DMS 273 (cell line): ENCODE results near the gene PRKG1.

Experiments used
- DNase-seq: peaks from one replicate; lab custom pipeline; 2025; ENCODE audit not compliant: unreplicated experiment; lab: John Stamatoyannopoulos, UW

Gene PRKG1

DNA sequence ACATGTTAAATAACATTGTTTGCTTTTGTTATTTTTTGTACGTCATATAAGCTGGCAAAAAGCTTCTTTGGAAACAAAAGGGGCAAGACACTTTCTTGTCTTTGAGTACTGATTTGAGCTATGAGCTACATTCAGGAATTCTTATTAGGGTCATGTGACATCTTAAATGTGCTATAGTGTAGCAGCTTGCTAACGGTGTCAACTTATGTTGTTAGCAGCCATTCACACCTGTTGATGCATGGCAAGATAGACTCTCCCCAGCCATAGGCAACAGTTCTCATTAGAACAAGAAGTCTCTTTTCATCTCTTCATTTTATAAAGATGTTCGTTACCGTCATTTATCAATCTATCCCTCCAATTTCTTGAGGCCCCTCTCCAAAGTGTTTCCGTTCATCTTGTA lies 411.4 kb downstream of the PRKG1 start:
- no peak for DNase-seq

DNA sequence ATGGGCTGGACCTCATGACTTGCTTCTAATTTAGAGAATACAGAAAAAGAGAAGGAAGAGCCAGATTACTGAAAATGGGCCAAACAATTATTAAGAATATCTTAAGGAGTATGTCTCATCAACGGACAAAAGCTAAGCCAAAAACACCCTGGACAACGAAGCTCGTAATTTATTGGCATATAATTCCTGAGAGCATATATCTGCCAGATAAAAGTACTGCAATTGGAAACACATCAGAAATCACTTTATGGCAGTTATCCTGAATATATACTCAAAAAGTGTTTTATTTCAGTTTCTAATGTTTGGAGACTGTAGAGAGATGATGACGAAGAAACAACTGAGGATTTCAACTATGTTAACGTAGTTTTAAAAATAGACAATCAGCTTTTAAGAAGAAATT lies 413.3 kb downstream of the PRKG1 start:
- DNase-seq, result no peak

GRCh38 chr10:51488766-51489408 lies 414.6 kb downstream of the PRKG1 start:
- no peak for DNase-seq

GRCh38 chr10:51498424-51498823 lies 424.1 kb downstream of the PRKG1 start:
- no peak for DNase-seq

DNA sequence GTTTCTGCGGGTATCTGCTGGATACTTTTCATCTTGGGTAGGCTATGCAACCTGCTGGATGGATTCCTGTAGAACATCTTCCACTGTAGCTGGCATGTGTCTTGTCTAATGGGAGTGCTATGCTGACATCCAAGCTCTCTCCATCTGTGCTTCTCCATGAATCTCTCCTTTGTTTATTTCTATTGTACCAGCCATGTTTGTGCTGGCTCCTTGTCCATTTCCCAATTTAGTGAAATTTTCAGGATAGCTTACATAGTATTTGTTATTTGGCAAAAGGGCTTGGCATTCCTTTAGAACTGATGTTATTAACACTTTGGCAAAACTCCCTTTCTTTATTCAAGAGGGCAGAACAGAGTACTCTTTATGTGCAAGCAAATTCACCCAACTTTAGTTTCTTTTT lies 427.1 kb downstream of the PRKG1 start:
- DNase-seq, result no peak

DNA sequence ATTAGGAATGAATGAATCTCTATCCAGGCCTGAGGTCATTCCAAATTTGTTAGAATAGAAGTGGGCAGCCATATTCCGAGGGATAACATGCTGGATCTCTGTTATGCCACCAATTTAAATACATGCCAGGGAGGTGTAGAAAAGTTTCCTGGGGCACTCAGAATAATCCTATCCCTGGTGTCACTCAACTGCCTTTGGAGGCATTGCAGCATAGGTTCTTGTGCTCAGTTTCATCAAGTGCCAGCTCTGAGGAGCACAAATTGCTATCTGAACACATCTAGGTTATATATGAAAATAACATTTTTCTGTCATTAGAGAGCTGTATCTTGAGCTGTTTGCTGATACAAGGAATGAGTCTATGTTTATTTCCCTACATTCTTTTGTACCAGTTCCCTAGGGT lies 427.8 kb downstream of the PRKG1 start:
- DNase-seq, result no peak

DNA sequence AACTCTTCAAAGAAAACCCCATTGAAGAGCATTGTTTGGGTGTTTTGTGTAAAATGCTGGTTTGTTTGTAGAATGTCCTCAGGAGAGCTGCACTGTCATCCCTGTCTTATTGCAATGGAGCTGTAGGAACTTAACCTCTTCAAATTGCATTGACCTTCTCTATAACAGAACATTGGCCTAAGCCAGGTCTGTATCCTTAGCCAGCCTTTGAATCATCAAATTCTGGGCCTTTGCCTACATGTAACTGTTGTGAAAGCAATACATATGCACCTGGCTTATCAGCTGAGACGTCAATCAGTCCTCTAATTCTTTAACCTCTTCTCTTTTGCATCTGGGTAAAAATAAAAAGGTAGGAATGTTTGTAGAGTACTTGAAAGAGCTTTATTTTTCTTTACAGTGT lies 429.1 kb downstream of the PRKG1 start:
- no peak for DNase-seq

- DNase-seq, result no peak
Observed at GRCh38 chr10:51507476-51507875, 433.2 kb downstream of the PRKG1 start.

DNA sequence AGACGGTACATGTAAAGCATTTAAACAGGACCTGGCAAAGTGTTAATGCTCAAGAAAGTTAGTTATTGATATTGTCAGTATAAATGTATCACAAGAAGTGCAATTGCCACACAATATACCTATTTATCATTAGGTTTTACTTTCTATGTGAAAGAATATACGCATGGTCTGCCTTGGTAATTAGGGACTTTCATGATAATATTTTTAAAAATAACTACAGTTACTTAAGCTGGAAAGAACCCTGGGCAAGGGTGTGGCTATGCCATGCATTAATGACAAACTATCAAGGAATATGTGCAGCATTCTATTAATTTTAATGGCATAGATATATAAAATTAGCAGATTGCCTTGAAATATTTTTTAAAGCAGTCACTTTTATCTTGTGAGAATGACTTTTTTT lies 433.9 kb downstream of the PRKG1 start:
- DNase-seq, result no peak

- no peak for DNase-seq
Observed at GRCh38 chr10:51510231-51510630, 435.9 kb downstream of the PRKG1 start.

GRCh38 chr10:51521605-51522004 lies 447.3 kb downstream of the PRKG1 start:
- no peak for DNase-seq

GRCh38 chr10:51522858-51523257 lies 448.6 kb downstream of the PRKG1 start:
- no peak for DNase-seq

- DNase-seq, result no peak
Observed at GRCh38 chr10:51523440-51523839, 449.2 kb downstream of the PRKG1 start.

- no peak for DNase-seq
Observed at GRCh38 chr10:51524041-51524440, 449.8 kb downstream of the PRKG1 start.

DNA sequence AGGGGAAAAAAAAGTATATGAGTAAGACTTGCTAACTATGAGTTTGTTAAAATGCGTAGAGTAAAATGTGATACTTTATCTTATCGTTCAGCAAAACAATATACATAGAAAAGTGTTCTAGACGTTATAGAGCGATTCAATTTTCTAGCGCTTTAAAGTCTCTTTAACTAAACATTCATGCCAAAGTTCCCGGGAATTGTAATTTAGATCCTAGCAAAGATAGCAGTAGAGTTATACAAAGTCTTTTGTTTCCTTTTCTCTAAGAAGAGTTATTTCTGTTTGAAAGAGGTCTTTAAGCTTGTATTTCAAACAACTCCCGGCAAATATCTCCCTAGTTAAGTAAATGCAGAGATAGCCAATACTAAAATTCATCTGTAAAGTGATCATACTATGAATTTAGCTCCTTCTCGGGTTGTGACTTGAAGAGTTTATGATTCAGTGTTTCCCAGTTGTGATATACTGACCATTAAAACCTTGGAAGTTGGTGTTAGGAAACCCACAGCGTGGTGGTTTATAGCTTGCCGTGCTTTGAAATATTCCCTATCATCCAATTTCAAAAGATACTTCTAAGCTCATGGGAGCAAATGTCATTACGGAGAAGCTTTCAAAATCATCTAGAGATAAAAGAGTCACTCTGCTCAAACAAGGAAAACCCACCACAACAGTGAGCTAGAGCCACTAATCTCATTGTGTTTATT lies 453.4 kb downstream of the PRKG1 start:
- DNase-seq, result no peak

GRCh38 chr10:51528527-51528926 lies 454.2 kb downstream of the PRKG1 start:
- no peak for DNase-seq

DNA sequence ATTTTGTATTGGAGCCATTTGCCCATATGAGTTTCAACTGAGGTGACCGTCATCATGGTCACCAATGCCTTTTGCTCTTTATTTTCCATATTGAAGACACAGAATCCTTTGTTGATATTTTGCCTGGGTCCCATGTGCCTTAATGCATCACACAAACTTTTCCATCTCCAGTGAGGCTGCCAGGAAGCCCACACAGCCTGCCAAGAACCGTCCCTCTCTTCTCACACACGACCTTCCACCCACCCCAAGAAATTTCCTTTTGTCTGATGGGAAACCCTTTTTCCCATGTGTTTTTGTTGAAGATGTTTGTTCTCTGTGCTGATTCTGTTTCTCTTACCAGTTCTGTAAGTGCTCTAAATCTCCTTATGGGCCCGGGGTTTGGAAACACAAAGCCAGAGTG lies 456.3 kb downstream of the PRKG1 start:
- DNase-seq, result no peak

DNA sequence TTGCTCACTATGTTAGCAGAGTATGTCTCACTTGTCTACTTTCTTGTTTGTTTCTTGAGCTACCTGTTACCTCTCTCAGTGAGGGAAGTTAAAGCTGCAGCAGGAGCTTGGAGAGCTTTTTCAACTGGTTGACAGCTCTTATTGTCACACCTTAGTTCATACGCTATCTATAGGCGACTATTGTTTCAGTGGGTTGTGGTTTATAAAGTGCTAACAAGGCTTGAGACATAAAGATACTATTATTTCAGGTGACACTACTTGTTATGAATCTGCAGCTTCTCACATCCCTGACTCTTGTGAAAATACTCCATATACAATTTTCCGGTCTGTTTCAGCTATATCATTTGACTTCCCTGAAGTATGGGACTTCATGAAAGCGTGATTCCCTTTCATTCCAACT lies 457.8 kb downstream of the PRKG1 start:
- DNase-seq, result no peak

DNA sequence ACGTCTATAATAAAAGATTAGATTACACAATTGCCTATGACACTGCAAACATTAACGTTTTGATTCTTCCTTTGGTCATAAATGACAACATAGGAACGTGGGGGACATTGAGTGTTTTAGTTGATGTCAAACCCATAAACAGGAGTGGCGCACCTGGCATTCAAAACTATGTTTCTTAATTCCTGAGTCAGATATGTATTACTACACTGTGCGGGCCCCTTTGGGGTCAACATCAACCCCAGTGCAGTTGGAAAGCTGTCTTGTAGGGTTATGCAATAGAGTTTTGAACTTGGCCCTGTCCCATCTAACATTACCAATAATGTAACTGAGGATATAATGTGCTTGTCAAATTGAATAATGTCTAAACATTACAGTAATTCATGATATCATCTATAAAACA lies 468.6 kb downstream of the PRKG1 start:
- no peak for DNase-seq

DNA sequence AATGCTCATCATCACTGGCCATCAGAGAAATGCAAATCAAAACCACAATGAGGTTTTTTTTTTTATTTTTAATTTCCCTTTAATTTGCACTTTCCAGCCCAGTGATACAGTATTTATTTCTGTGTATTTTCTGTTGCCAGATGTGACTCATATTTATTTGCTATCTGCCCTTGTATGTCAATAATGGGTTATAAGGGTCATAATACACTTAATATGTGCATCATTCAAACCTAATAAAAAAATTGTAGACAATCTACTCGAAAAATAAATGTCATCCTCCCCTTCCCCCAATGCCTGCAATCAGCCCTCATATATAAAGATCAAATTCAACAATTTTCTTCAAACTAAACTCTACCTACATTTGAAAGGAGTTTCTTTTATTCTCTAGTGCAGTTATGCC lies 470.6 kb downstream of the PRKG1 start:
- no peak for DNase-seq

DNA sequence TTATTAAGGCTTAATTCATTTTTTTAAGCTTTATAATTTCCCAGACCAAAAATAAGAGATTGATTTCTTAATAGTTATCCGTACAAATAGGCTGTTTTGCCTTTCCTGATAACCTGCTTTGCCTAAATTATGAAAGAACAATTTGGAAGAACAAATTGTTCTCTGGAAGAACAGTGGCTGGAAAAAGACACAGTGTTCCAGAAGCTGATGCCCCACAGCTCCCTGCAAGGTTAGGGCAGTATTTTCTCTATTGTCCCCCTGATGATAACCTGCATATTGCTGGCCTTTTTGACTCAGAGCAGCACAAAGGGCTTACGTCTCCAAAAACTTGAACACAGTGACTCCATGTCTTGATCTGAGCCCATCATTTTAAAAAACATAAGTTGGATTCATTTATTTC lies 473.7 kb downstream of the PRKG1 start:
- no peak for DNase-seq

GRCh38 chr10:51552879-51553278 lies 478.6 kb downstream of the PRKG1 start:
- DNase-seq, result no peak

GRCh38 chr10:51564896-51565510 lies 490.7 kb downstream of the PRKG1 start:
- no peak for DNase-seq
